H1 (cell line): ENCODE data around the gene RNASE12. TPM values are rescaled to one million over a fixed set of nuclear protein-coding genes. Genes with fewer than 3 reads are reported as not detected.

Source experiments
- CTCF ChIA-PET: fragments of 300-600 bp; sonication (Branson Sonifier 250); formaldehyde crosslinking; loops from one replicate; lab custom pipeline; 2021; ENCODE audit not compliant: partially characterized antibody; lab: Charles Lee
- POLR2A ChIA-PET: fragments of 300-600 bp; sonication (Branson Sonifier 250); formaldehyde crosslinking; loops from one replicate; lab custom pipeline; 2021; ENCODE audit warnings: inconsistent platforms; ENCODE audit not compliant: partially characterized antibody; lab: Charles Lee
- DNase-seq, 2 experiments: peaks; one replicate each; pipeline versions ENCODE4 v3.0.0 to v3.0.0-alpha.2; 2010 to 2022; ENCODE audit warnings: low spot score in 2 of 2, low read depth in 1 of 2, mixed read lengths in 1 of 2
- FAIRE-seq: peaks from 2 replicates; lab custom pipeline; 2011; peaks lifted over from hg19 to GRCh38; lab: Jason Lieb, UNC
- H2AFZ ChIP-seq: 2 replicates; pipeline ENCODE4 v1.8.1; 2012; ENCODE audit warnings: low read length, inconsistent platforms
- H2AK5ac ChIP-seq: 2 replicates; pipeline ENCODE4 v1.6.1; 2013; ENCODE audit warnings: low read depth, low read length
- H2BK120ac ChIP-seq: replicated peaks from 2 replicates; pipeline ENCODE3; 2013; ENCODE audit warnings: low read depth, low read length, inconsistent platforms
- H2BK12ac ChIP-seq: 2 replicates; pipeline ENCODE4 v1.6.1; 2013; ENCODE audit warnings: low read depth, low read length
- H2BK15ac ChIP-seq: 2 replicates; pipeline ENCODE4 v1.6.1; 2013; ENCODE audit warnings: low read length
- H2BK20ac ChIP-seq: 2 replicates; pipeline ENCODE4 v1.6.1; 2013; ENCODE audit warnings: low read length
- H2BK5ac ChIP-seq: 2 replicates; pipeline ENCODE4 v1.6.1; 2013; ENCODE audit warnings: low read depth, low read length
- H3K14ac ChIP-seq: 2 replicates; pipeline ENCODE4 v1.6.1; 2013; ENCODE audit warnings: inconsistent platforms; ENCODE audit not compliant: insufficient read length
- H3K18ac ChIP-seq: 2 replicates; pipeline ENCODE4 v1.6.1; 2013; ENCODE audit warnings: low read length; ENCODE audit errors: extremely low read depth
- H3K23ac ChIP-seq: 2 replicates; pipeline ENCODE4 v1.6.1; 2013; ENCODE audit warnings: inconsistent platforms; ENCODE audit not compliant: insufficient read length
- H3K23me2 ChIP-seq: 2 replicates; pipeline ENCODE4 v1.6.1; 2013; ENCODE audit warnings: low read depth, low read length
- H3K27ac ChIP-seq: 2 replicates; pipeline ENCODE4 v1.6.1; 2011; ENCODE audit warnings: low read depth, low read length, inconsistent platforms
- H3K27me3 ChIP-seq, 4 experiments: replicated peaks in 1 of 4; 1 replicate in 1 of 4; 2 replicates in 3 of 4; pipeline versions ENCODE4 v1.6.1 to v1.8.1; 2011 to 2013; ENCODE audit warnings: low read length in 3 of 4, mild to moderate bottlenecking in 3 of 4, inconsistent platforms in 2 of 4, mixed read lengths in 2 of 4, moderate library complexity in 1 of 4; ENCODE audit not compliant: control insufficient read depth in 3 of 4, insufficient read depth in 3 of 4; ENCODE audit errors: extremely low read depth in 1 of 4
- H3K36me3 ChIP-seq, 4 experiments: 2 replicates each; pipeline versions ENCODE4 v1.6.1 to v1.8.1; 2011 to 2013; ENCODE audit warnings: mild to moderate bottlenecking in 4 of 4, low read length in 3 of 4, moderate library complexity in 2 of 4, control low read depth in 1 of 4, inconsistent platforms in 1 of 4; ENCODE audit not compliant: insufficient read depth in 4 of 4, control insufficient read depth in 2 of 4
- H3K4ac ChIP-seq: replicated peaks from 2 replicates; pipeline ENCODE3; 2013; ENCODE audit warnings: low read length, low read depth, mixed read lengths, inconsistent platforms; ENCODE audit not compliant: insufficient read length
- H3K4me1 ChIP-seq, 4 experiments: replicated peaks in 1 of 4; 1 replicate in 1 of 4; 2 replicates in 3 of 4; pipeline versions ENCODE4 v1.6.1 to v1.8.1; 2011 to 2013; ENCODE audit warnings: low read length in 3 of 4, inconsistent platforms in 2 of 4, mixed read lengths in 1 of 4; ENCODE audit not compliant: insufficient read depth in 4 of 4, control insufficient read depth in 3 of 4
- H3K4me2 ChIP-seq, 2 experiments: 2 replicates each; pipeline versions ENCODE4 v1.6.1 to v1.8.1; 2011 to 2013; ENCODE audit warnings: low read depth in 2 of 2, low read length in 2 of 2, control low read depth in 1 of 2, inconsistent platforms in 1 of 2, mild to moderate bottlenecking in 1 of 2; ENCODE audit not compliant: insufficient read depth in 1 of 2
- H3K4me3 ChIP-seq, 4 experiments: fragments of 200-600, 300-600 bp in 1 of 4; sonication (generic), shearing (Covaris generic), sonication (Bioruptor Twin) in 1 of 4; 2 replicates each; pipeline versions ENCODE4 v1.5.1 to v1.8.1; 2011 to 2016; ENCODE audit warnings: low read length in 4 of 4, low read depth in 3 of 4, control low read depth in 2 of 4, inconsistent platforms in 2 of 4, mild to moderate bottlenecking in 2 of 4, mixed read lengths in 1 of 4, moderate library complexity in 1 of 4; ENCODE audit not compliant: insufficient read depth in 2 of 4; ENCODE audit errors: extremely low read depth in 1 of 4
- H3K56ac ChIP-seq: replicated peaks from 2 replicates; pipeline ENCODE3; 2013; ENCODE audit warnings: low read depth, mild to moderate bottlenecking, mixed read lengths, low read length, inconsistent platforms; ENCODE audit not compliant: insufficient read length
- H3K79me1 ChIP-seq: 2 replicates; pipeline ENCODE4 v1.6.1; 2013; ENCODE audit warnings: low read depth, low read length, control low read depth
- H3K79me2 ChIP-seq, 2 experiments: 2 replicates each; pipeline versions ENCODE4 v1.6.1 to v1.8.1; 2012 to 2013; ENCODE audit warnings: low read length in 2 of 2, mild to moderate bottlenecking in 2 of 2, inconsistent platforms in 1 of 2; ENCODE audit not compliant: insufficient read depth in 2 of 2, control insufficient read depth in 1 of 2
- H3K9ac ChIP-seq, 4 experiments: replicated peaks in 1 of 4; 1 replicate in 1 of 4; 2 replicates in 3 of 4; pipeline versions ENCODE4 v1.6.1 to v1.8.1; 2011 to 2013; ENCODE audit warnings: low read depth in 3 of 4, low read length in 3 of 4, control low read depth in 2 of 4, mild to moderate bottlenecking in 2 of 4, moderate library complexity in 2 of 4, inconsistent platforms in 1 of 4; ENCODE audit errors: extremely low read depth in 1 of 4
- H3K9me3 ChIP-seq, 2 experiments: 2 replicates each; pipeline versions ENCODE4 v1.6.1 to v1.8.1; 2012 to 2013; ENCODE audit warnings: mild to moderate bottlenecking in 2 of 2, moderate library complexity in 2 of 2, control low read depth in 1 of 2, inconsistent platforms in 1 of 2, low read depth in 1 of 2, low read length in 1 of 2, mixed read lengths in 1 of 2; ENCODE audit not compliant: insufficient read depth in 2 of 2
- H4K20me1 ChIP-seq, 2 experiments: replicated peaks in 1 of 2; 2 replicates each; pipeline versions ENCODE3 to v1.8.1; 2011 to 2013; ENCODE audit warnings: inconsistent platforms in 2 of 2, low read length in 2 of 2, mild to moderate bottlenecking in 1 of 2; ENCODE audit not compliant: insufficient read depth in 2 of 2, control insufficient read depth in 1 of 2
- H4K5ac ChIP-seq: 2 replicates; pipeline ENCODE4 v1.6.1; 2013; ENCODE audit warnings: low read length, low read depth, mixed read lengths, inconsistent platforms; ENCODE audit not compliant: insufficient read length
- H4K8ac ChIP-seq: 2 replicates; pipeline ENCODE4 v1.8.0; 2013; ENCODE audit warnings: mild to moderate bottlenecking, moderate library complexity, low read length, inconsistent platforms; ENCODE audit not compliant: insufficient read depth; ENCODE audit errors: extremely low read depth
- H4K91ac ChIP-seq: replicated peaks from 2 replicates; pipeline ENCODE3; 2013; ENCODE audit warnings: low read length, mixed read lengths, inconsistent platforms; ENCODE audit not compliant: insufficient read length
- ASH2L ChIP-seq: fragments of 200-600, 300-600 bp; sonication (generic); IDR thresholded peaks from one replicate; pipeline ENCODE4 v1.7.1; 2017; ENCODE audit warnings: low read length
- BACH1 ChIP-seq: IDR thresholded peaks from 2 replicates; pipeline ENCODE4 v1.6.1; 2012; ENCODE audit warnings: low read length, improper control_type of control experiment
- HDAC6 ChIP-seq: IDR thresholded peaks from one replicate; pipeline ENCODE4 v1.7.1; 2012; ENCODE audit warnings: low read depth, mild to moderate bottlenecking, inconsistent platforms, low read length, moderate library complexity
- RBBP5 ChIP-seq: IDR thresholded peaks from 2 replicates; pipeline ENCODE4 v1.7.1; 2012; ENCODE audit warnings: low read depth, mild to moderate bottlenecking, inconsistent platforms, low read length, moderate library complexity, borderline replicate concordance
- ZNF274 ChIP-seq: IDR thresholded peaks from 2 replicates; pipeline ENCODE4 v1.7.0; 2012; ENCODE audit warnings: low read length, borderline replicate concordance; ENCODE audit errors: extremely low read depth
- WGBS, 2 experiments: shearing (Covaris generic) in 1 of 2; methylation state at CpG; one replicate each; pipeline versions ENCODE4 v1.1.6 to v1.1.7; 2013 to 2015; ENCODE audit warnings: low lambda C conversion rate in 2 of 2, mixed read lengths in 2 of 2, inconsistent platforms in 1 of 2, low coverage in 1 of 2, missing lambda C conversion rate in 1 of 2; ENCODE audit not compliant: insufficient replicate concordance in 2 of 2, insufficient coverage in 1 of 2, insufficient read length in 1 of 2; ENCODE audit errors: extremely low coverage in 1 of 2, missing lambda C conversion rate in 1 of 2; 5-methylcytosine and 5-hydroxymethylcytosine counted together
- polyA plus RNA-seq, 7 experiments: library from polyadenylated mRNA; depleted of rRNA in 3 of 7; stranded (reverse) in 5 of 7; unstranded in 2 of 7; fragments of >200 nt in 5 of 7; fragments of 200-250 nt in 2 of 7; gene quantifications; 1 replicate in 5 of 7; 2 replicates in 1 of 7; 4 replicates in 1 of 7; pipeline versions ENCODE4 v1.2.1 to v1.2.3, GENCODE V29; 2011 to 2013; ENCODE audit warnings: missing spikeins in 2 of 7, mixed read lengths in 2 of 7
- total RNA-seq: library from RNA; stranded (reverse); fragmentation: NEBNext Ultra II Directional; extraction: Animal tissue kit (Norgen Biotek cat#: 25700); gene quantifications from 2 replicates; pipeline ENCODE4 v1.2.1, GENCODE V29; 2021

Gene RNASE12
- total and polyA plus RNA-seq, 2 of the 8 experiments (the other 6 are each of a cell fraction or from before 2014, with no cell fraction given) = not detected

DNA sequence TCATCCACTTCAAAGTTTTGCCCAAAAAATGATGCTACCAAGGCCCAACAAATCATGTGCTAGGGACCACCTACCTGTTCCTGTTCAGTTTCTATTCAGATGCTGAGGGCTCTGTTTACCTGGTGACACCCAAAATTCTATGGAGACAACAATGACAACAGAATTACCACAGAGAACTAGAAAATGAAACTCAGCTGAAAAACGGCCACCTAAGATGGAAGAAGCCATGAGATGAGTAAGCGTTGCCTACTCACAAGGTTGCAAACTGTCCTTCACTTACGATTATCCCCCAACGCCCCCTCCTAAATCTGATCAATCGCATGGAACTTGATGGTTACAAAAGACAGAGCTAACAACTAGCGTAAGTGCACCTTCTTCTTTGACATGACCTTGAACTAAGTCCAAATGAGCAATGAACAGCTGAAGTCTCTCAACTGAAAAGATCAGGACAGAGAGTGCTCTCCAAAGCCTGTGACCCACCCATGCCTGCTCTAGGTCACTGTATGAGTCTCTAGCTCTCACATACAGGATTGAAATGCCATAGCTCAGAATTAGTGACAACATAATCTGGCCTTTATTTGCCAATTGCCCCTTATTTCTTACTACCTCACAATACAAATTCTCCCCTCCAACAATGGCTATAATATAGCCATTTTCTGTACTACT, 3.6 kb downstream of the RNASE12 start, which contains the start of gene RNASE11:
Gene RNASE11, minus strand, starts transcription at position 513 of the 666 bp plus-strand sequence.
- H3K4ac ChIP-seq = no peak within 1 kb of the TSS
- ChIA-PET CTCF (interaction anchor here (0.6 to 1.7 kb wide), 6 partner anchors 10 to 143 kb away, joined by 3 to 7 read pairs (median 4); no protein-coding TSS in a partner anchor), POLR2A (interaction anchor here (0.7 to 1.6 kb wide), 3 partner anchors 9 to 119 kb away, joined by 3 read pairs; no protein-coding TSS in a partner anchor)
- H3K56ac ChIP-seq = no peak within 1 kb of the TSS
- peak within 1 kb of the TSS; percentile 18 for H2AFZ ChIP-seq
- H2BK12ac ChIP-seq = no peak within 1 kb of the TSS
- FAIRE-seq (no peak), DNase-seq (peak in 1 of 2 experiments; percentile 8)
- no peaks in the 10 kb centered on the region for H3K23me2 ChIP-seq
- 94% methylated on average over 6 of the region's 6 CpGs; no CpG with 5 or more reads in 1 of the 2 experiments for WGBS, 2 experiments
- H2BK120ac ChIP-seq = no peak within 1 kb of the TSS
- H3K9ac ChIP-seq = no peak within 1 kb of the TSS
- no peaks in the 10 kb centered on the region for H3K79me2 ChIP-seq
- no peaks in the 10 kb centered on the region for H3K79me1 ChIP-seq
- H3K18ac ChIP-seq = peak within 1 kb of the TSS; percentile 21; the same call in 1 of the 2 replicates
- H3K4me2 ChIP-seq = no peak within 1 kb of the TSS
- H3K9me3 ChIP-seq = no peaks in the 10 kb centered on the region
- H2BK20ac ChIP-seq = peak within 1 kb of the TSS; percentile 84; the same call in 1 of the 2 replicates
- no peaks in the 10 kb centered on the region for H3K36me3 ChIP-seq
- H4K8ac ChIP-seq = no peak within 1 kb of the TSS
- peaks cover 2 to 7% (median 4%) of the 10 kb centered on the region in 4 experiments; a peak in 4 of 7 replicates for H3K4me1 ChIP-seq
- no peak within 1 kb of the TSS for H2AK5ac ChIP-seq
- peaks cover 0 to 2% (median 0%) of the 10 kb centered on the region in 4 experiments; a peak in 1 of 7 replicates for H3K27me3 ChIP-seq
- H3K4me3 ChIP-seq = no peak within 1 kb of the TSS
- H2BK5ac ChIP-seq = peak within 1 kb of the TSS; percentile 19; the same call in 1 of the 2 replicates
- no peak within 1 kb of the TSS for H4K5ac ChIP-seq
- no peak within 1 kb of the TSS for H3K14ac ChIP-seq
- no peak for TF ChIP-seq ASH2L
- no peak for TF ChIP-seq RBBP5
- TF ChIP-seq BACH1 = no peak
- no peak for TF ChIP-seq ZNF274
- no peak for TF ChIP-seq HDAC6
- H3K23ac ChIP-seq = no peak within 1 kb of the TSS
- no peaks in the 10 kb centered on the region for H4K20me1 ChIP-seq
- no peak within 1 kb of the TSS for H3K27ac ChIP-seq
- H2BK15ac ChIP-seq = no peak within 1 kb of the TSS
- H4K91ac ChIP-seq = no peak within 1 kb of the TSS
